Nephron (organoid): ENCODE data around the gene MIA3.
A peak's percentile ranks its signal among the peaks of the same experiment; 100 is the strongest.

ENCODE experiments used
- H3K27ac Mint-ChIP-seq, 3 experiments: 2 replicates each; pipeline ENCODE4 v1.8.0; 2020; ENCODE audit warnings: mixed read lengths in 3 of 3, mild to moderate bottlenecking in 2 of 3, moderate library complexity in 1 of 3
- H3K27me3 Mint-ChIP-seq: 2 replicates; pipeline ENCODE4 v1.8.0; 2021; ENCODE audit warnings: low read depth, mild to moderate bottlenecking, moderate library complexity, mixed read lengths
- H3K36me3 Mint-ChIP-seq: 2 replicates; pipeline ENCODE4 v1.8.0; 2020; ENCODE audit warnings: low read depth, mixed read lengths
- H3K4me1 Mint-ChIP-seq: 2 replicates; pipeline ENCODE4 v1.8.0; 2020; ENCODE audit warnings: mixed read lengths
- H3K4me3 Mint-ChIP-seq, 3 experiments: 2 replicates each; pipeline ENCODE4 v1.8.0; 2020; ENCODE audit warnings: mild to moderate bottlenecking in 3 of 3, mixed read lengths in 3 of 3, moderate library complexity in 2 of 3
- H3K9me3 Mint-ChIP-seq: 2 replicates; pipeline ENCODE4 v1.8.0; 2020; ENCODE audit warnings: mixed read lengths
- CTCF ChIP-seq, 3 experiments: fragments of 200-600 bp; sonication (generic); IDR thresholded peaks; one replicate each; pipeline ENCODE4 v1.5.0; 2021; ENCODE audit warnings: antibody characterized with exemption in 3 of 3; ENCODE audit not compliant: unreplicated experiment in 3 of 3

Gene MIA3

GRCh38 chr1:222706815-222707214, 88.9 kb downstream of the MIA3 start:
- H3K36me3 Mint-ChIP-seq: peaks cover 54% of the 10 kb centered on the region
- H3K4me1 Mint-ChIP-seq: peaks cover 18% of the 10 kb centered on the region
- H3K27ac Mint-ChIP-seq: no peak overlapping the region
- H3K4me3 Mint-ChIP-seq: no peak overlapping the region
- peaks cover 18% of the 10 kb centered on the region for H3K9me3 Mint-ChIP-seq
- no peak for TF ChIP-seq CTCF (IDR thresholded peaks at IDR 0.05; ENCODE audit: unreplicated experiment in 3 of 3)
- H3K27me3 Mint-ChIP-seq: no peaks in the 10 kb centered on the region

- Mint-ChIP-seq H3K27me3 (no peaks in the 10 kb centered on the region), H3K27ac (peak overlapping the region; percentile 49 to 99 (median 99)), H3K36me3 (peaks cover 31% of the 10 kb centered on the region), H3K4me3 (peak overlapping the region; percentile 96 to 97 (median 97)), H3K4me1 (peaks cover 25% of the 10 kb centered on the region), H3K9me3 (peaks cover 10% of the 10 kb centered on the region)
- no peak for TF ChIP-seq CTCF (IDR thresholded peaks at IDR 0.05; ENCODE audit: unreplicated experiment in 3 of 3)
These were observed 91.8 kb downstream of the MIA3 start for GRCh38 chr1:222709700-222710153.

- peaks cover 18% of the 10 kb centered on the region for H3K36me3 Mint-ChIP-seq
- TF ChIP-seq CTCF (IDR thresholded peaks at IDR 0.05; ENCODE audit: unreplicated experiment in 3 of 3): no peak
- H3K4me3 Mint-ChIP-seq: peak overlapping the region; percentile 96 to 97 (median 97)
- H3K4me1 Mint-ChIP-seq: peaks cover 25% of the 10 kb centered on the region
- peak overlapping the region; percentile 99 to 100 (median 99) for H3K27ac Mint-ChIP-seq
- H3K27me3 Mint-ChIP-seq: no peaks in the 10 kb centered on the region
- no peaks in the 10 kb centered on the region for H3K9me3 Mint-ChIP-seq
These were observed 93.7 kb downstream of the MIA3 start for GRCh38 chr1:222711319-222712252.

DNA sequence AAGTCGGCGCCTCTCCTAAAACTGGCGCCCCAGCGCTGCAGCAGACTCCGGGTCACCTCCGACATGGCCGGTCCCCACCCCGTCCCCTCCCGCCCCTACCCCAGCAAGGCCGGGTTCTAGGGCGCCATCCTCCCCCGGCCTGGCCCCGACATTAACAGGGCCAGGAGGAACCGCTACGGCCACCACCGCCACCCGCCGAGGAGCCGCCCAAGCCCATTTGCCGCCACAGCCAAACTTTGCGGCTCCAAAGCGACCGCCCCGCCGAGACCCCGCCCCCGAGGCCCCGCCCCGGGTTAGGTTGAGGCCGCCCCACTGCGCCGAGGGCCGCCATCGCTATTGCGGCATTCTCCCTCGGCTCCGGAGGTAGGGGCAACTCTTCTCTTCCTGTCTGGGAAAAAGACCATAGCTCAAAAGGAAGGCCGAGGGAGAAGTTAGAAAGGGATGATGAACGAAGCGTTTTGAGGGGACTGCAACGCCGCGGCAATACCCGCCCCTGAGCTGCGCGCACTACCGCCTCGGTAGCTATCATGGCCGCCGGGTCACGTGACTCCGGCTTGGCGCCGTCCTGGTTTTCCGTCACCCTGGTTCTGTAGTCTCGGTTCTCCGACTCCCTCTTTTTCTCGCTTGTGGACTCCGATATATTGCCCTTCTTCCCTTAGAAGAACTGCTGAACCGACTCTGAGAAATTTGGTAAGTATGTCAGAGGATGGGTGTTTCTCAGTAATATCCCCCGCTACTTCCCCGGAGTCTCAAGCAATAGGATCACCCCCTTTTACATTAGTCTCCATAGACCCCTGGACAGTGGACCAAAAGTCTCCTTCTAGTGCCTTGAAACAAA, 94.6 kb downstream of the MIA3 start, which contains the start of the genes AIDA and BROX:
Gene AIDA (minus strand): TSS at position 239 of the 838 bp plus-strand sequence. CDS start 174 bp downstream, at position 65.
Gene BROX (plus strand): TSS at position 312 of the 838 bp plus-strand sequence. CDS start 3,136 bp downstream, outside the sequence.
- Mint-ChIP-seq H3K27ac (peak within 1 kb of the TSS; percentile 99 to 100 (median 99)), H3K9me3 (no peaks in the 10 kb centered on the region), H3K27me3 (no peaks in the 10 kb centered on the region), H3K4me1 (peaks cover 25% of the 10 kb centered on the region), H3K36me3 (peaks cover 18% of the 10 kb centered on the region), H3K4me3 (peak within 1 kb of the TSS; percentile 96 to 97 (median 97))
- TF ChIP-seq CTCF (IDR thresholded peaks at IDR 0.05; ENCODE audit: unreplicated experiment in 3 of 3): no peak

DNA sequence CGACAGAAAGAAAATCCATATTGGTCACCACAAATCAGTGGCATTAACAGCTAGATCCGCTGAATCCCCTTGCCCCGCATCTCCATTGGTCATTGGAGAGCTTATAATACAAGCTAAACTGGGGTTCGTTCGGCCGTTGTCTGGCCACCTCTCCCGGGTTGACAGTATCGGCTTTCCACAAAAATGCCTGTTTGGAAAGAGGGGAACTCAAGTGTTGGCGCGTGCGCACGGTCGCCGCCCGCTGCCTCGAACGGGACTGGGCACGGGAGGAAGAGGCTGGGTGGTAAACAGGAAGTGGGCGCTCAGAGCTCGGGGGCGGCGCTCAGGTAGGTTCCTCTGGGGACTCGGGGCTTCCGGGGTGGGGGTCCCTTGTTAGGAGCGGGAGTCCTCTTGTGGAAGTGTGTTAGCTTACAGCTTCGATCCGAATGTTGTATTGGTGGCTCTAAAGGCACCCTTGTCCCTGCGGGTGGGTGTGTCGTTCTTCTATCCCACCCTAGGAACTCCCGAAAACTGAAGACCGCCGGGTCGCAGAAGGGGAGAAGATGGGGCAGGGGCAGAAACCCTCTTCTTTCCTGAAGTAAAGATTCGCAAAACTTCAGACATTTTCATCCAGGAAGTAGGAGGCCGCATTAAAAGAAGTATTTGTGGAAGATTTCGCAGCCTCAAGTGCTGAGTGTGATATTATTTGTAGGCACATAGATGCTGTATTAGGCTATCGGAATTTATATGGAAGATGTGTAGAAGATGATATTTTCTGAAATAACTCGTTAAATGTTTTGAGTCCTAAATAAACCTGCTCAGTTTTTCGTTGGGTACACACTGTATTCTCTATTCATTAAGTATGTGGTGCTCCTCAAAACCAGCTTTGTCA, 95.4 kb downstream of the MIA3 start:
- peak overlapping the region; percentile 99 to 100 (median 99) for H3K27ac Mint-ChIP-seq
- TF ChIP-seq CTCF (IDR thresholded peaks at IDR 0.05; ENCODE audit: unreplicated experiment in 3 of 3): no peak
- peaks cover 25% of the 10 kb centered on the region for H3K4me1 Mint-ChIP-seq

More for the DNA sequence above, 95.4 kb downstream of the MIA3 start:
- H3K4me3 Mint-ChIP-seq: peak overlapping the region; percentile 96 to 97 (median 97)
- H3K9me3 Mint-ChIP-seq: no peaks in the 10 kb centered on the region
- peaks cover 19% of the 10 kb centered on the region for H3K36me3 Mint-ChIP-seq
- no peaks in the 10 kb centered on the region for H3K27me3 Mint-ChIP-seq
